NCI-H2107 treated with DMSO at 0.1 percent for 48 hours (cell line): ENCODE results near the gene RAP1GDS1.
"Not testable (repeated sequence)": the region's sequence is repeated elsewhere in the genome, so short reads cannot be mapped to it uniquely, and the experiment has no call there.

Source experiments
- DNase-seq: peaks from one replicate; lab custom pipeline; 2025; ENCODE audit not compliant: unreplicated experiment; lab: John Stamatoyannopoulos, UW

Gene RAP1GDS1

GRCh38 chr4:98287328-98287727 lies 26.1 kb downstream of the RAP1GDS1 start:
- DNase-seq: no peak

DNA sequence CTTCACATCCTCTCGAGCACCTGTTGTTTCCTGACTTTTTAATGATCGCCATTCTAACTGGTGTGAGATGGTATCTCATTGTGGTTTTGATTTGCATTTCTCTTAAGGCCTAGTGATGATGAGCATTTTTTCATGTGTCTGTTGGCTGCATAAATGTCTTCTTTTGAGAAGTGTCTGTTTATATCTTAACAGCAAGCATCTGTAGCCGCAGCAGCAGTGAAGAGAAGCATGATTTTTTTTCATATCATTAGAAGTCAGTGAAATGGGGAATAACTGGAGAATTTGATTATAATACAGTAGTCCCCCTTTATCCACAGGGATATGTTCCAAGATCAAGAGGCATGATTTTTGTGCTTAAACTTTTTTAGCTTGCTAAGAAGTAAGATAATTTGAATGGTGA lies 27.5 kb downstream of the RAP1GDS1 start:
- not testable (repeated sequence) for DNase-seq

- no peak for DNase-seq
These were observed 28.2 kb downstream of the RAP1GDS1 start for GRCh38 chr4:98289375-98289774.

DNA sequence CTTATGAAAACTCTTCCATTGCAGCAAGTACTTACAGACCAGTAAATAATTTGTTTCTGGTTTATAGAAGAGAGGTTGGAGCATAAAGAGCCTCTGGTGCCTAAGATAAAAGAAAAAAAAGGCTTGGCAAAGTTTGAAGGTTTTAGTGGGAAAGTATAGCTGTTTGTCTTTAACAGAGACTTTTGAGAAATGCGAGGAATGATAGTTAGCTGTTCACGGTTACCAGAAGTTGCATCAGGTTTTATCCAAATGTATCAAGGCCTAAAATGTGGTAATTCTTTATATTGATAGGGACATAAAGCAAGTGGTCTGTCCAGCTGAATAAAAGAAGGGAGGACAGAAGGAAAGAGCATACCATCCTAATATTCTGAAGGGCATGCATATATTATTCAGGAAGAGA lies 29.3 kb downstream of the RAP1GDS1 start:
- no peak for DNase-seq

DNA sequence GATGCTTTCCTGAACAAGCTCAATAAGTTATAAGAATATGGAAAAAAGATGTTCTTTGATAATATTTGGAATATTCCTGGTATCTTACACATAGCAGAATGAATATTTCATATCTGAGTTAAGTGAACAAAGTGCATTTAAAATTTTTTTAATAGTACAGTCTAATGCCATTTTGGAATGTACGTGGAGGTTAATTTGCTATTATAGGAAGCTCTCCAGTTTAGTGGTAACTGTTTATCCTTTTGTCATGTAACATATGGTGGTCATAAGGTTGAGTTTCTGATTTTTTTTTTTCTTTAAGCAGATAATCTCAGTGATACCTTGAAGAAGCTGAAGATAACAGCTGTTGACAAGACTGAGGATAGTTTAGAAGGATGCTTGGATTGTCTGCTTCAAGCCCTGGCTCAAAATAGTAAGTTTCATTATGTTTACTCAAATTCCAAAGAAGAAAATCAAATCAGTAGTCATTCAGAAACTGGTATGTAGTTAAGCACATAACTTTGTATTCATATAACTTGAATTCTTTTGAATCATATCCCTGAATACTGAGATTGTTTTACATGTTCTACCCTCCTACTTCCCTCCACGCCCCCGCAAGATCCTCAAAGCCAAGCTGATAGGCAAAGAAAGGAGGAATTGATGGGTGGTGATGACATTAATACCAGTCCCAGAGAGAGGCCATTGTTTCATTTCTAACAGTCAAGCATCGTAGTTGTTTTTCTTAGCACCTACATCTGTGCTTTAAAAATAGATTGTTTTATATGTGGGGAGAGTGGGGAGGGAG lies 32.1 kb downstream of the RAP1GDS1 start:
- no peak for DNase-seq

DNA sequence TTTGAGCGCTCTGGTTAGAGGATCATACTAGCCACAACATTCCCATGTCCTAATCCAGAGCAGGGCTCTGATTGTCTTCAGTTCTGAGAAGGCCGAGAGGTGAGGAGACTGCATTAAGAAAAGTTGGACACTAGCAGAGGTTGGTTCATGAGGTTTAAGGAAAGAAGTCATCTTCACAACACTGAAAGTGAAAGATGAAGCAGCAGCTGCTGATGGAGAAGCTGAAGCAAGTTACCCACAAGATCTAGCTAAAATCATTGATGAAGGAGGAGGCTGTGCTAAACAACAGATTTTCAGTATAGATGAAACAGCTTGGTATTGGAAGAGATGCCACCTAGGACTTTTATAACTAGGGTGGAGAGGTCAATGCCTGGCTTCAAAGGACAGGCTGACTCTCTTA lies 36.8 kb downstream of the RAP1GDS1 start:
- DNase-seq: no peak

DNA sequence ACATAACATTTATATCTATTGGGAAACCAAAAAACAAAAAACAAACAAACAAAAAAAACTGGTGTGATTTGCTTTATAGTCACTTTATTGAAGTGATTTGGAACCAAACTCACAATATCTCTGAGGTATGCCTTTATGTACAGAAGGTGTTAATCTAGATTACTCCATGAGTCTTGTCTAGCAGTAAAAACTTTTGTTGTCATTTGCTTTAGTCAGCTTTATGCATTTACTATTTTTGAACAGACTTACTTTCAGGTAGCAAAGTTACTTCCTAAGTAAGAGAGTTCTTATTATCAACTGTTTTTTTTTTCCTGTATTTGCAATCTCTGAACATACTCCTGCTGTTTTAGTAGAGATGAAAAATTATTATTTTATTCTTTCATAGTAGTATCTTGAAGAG lies 39.5 kb downstream of the RAP1GDS1 start:
- no peak for DNase-seq

GRCh38 chr4:98305576-98305975 lies 44.4 kb downstream of the RAP1GDS1 start:
- DNase-seq: no peak

DNA sequence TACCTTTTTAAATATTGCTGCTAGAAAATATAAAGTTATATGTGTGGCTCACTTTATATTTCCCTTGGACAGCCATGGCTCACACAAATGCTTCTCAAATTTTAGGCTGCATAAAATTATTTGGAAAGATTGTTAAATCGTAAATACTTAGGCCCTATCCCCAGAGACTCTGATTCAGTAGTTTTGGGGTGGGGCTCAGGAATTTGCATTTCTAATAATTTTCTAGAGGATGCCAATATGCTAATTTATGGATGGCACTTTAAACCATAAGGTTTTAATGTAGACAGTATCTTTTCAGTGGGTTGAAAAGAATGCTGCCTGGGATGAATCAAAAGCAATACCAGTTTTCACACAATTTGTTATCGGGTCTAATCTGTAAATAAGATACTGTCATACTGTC lies 49.7 kb downstream of the RAP1GDS1 start:
- no peak for DNase-seq

DNA sequence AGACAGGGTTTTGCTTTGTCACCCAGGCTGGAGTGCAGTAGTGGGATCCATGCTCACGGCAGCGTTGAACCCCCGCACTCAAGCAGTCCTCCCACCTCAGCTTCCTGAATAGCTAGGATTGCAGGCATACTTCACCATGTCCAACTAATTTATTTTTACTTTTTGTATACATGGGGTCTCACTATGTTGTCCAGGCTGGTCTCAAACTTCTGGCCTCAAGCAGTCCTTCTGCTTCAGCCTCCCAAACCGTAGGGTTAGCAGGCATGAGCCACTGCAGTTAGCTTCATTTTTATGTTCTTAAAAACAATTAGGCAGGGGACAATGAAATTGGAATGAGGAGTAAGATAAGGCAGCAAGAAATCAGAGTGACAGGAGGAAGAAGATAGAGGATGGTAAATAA lies 50.5 kb downstream of the RAP1GDS1 start:
- DNase-seq: no peak

GRCh38 chr4:98314791-98315565 lies 53.8 kb downstream of the RAP1GDS1 start:
- no peak for DNase-seq

- no peak for DNase-seq
These were observed 57.3 kb downstream of the RAP1GDS1 start for GRCh38 chr4:98318521-98318920.

DNA sequence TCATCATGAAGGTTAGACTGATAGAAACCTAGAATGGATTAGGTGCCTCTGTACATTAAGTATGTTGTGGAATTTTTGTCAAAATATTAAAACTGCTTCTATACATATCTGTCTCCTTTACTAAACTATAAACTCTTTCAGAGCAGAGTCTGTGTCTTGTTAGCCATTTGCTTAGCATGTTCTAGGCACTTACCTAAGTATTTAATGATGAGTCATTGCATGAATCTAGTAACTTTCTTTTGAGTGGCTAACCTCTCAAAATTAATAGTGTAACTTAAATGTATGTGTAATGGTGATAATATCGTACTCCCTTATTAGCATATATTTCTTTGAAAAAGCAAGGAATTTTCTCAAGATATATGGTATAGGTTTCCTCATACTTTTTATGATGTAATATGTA lies 57.8 kb downstream of the RAP1GDS1 start:
- DNase-seq: no peak

- DNase-seq: no peak
These were observed 65.0 kb downstream of the RAP1GDS1 start for GRCh38 chr4:98326168-98326567.

- no peak for DNase-seq
These were observed 66.5 kb downstream of the RAP1GDS1 start for GRCh38 chr4:98327694-98328093.

DNA sequence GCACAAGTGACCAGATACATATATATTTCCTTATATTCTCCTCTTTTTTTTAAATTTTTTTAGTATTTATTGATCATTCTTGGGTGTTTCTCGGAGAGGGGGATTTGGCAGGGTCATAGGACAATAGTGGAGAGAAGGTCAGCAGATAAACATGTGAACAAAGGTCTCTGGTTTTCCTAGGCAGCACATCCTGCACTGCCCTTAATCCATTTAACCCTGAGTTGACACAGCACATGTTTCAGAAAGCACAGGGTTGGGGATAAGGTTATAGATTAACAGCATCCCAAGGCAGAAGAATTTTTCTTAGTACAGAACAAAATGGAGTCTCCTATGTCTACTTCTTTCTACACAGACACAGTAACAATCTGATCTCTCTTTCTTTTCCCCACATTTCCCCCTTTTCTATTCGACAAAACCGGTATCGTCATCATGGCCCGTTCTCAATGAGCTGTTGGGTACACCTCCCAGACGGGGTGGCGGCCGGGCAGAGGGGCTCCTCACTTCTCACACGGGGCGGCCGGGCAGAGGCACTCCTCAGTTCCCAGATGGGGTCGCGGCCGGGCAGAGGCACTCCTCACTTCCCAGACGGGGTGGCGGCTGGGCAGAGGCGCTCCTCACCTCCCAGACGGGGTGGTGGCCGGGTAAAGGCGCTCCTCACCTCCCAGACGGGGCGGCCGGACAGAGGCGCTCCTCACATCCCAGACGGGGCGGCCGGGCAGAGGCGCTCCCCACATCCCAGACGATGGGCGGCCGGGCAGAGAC lies 68.9 kb downstream of the RAP1GDS1 start:
- not testable (repeated sequence) for DNase-seq

- DNase-seq: no peak
These were observed 70.8 kb downstream of the RAP1GDS1 start for GRCh38 chr4:98332017-98332416.

- no peak for DNase-seq
These were observed 73.3 kb downstream of the RAP1GDS1 start for GRCh38 chr4:98334461-98334860.

DNA sequence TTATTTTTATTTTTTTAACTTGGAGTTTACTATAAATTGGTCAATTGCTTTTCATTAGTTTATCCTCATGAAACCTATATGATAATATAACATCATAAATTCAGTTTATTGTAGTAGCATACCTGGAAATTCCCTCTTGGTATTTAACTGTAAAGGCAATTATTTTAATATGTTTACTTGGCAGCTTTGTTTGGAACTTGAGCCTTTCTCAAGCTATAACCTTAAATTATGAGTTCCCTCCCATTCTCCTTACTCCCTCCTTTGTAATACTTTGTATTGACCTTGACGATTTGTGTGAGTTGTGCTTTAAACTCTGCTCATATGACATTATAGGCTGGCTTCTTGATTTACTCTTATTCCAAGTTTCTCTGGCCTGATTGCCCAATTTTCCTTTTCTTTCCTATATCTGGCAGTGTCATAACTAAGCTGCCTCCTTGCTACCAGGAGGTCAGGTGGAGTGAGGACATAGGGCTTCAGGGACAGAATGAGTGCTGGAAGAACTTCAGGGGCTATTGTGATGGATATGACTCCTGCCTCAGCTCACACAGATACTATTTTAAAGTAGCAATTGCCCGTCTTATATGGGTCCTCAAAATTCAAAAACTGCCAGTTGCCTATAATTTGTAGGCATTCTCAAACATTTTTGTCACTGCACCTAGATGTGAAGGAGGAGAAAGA lies 77.7 kb downstream of the RAP1GDS1 start:
- no peak for DNase-seq

DNA sequence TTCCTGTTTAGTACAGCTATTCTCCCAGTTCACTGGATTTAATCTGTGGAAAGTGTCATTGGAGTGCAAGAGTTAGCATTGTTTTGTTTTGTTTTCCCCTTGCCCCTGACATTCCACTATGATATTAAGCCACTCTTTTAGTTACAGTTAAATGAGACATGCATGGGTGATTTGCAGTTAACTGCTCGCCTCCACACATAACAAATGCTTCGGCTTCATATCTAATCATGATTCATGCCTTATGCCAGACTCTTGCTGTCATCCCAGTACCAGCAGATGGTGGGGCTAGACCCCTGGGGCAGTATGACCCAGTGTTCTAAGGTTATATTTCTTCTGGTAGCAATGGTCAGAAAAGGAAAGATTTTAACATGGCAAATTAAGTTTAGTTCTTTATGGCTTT lies 80.1 kb downstream of the RAP1GDS1 start:
- DNase-seq: no peak

GRCh38 chr4:98343626-98344025 lies 82.4 kb downstream of the RAP1GDS1 start:
- no peak for DNase-seq
